OCI-M1 (cell line): ENCODE results near the gene NEK5.

ENCODE experiments used
- DNase-seq: peaks from one replicate; lab custom pipeline; 2025; lab: John Stamatoyannopoulos, UW

The NEK5 gene

GRCh38 chr13:52010890-52011631 is 117.8 kb downstream of the NEK5 start, which contains the start of gene ATP7B:
Gene ATP7B (minus strand): TSS chr13:52011450. CDS start chr13:52011337, 113 bp downstream.
- peak; percentile 57 for DNase-seq

- peak; percentile 52 for DNase-seq
Observed at GRCh38 chr13:52009946-52010345, 118.9 kb downstream of the NEK5 start.

- no peak for DNase-seq
Observed at GRCh38 chr13:52006523-52007245, 122.2 kb downstream of the NEK5 start.

GRCh38 chr13:52005841-52006522 is 122.9 kb downstream of the NEK5 start:
- DNase-seq: no peak

GRCh38 chr13:52004511-52005170 is 124.2 kb downstream of the NEK5 start:
- DNase-seq: peak; percentile 29

- no peak for DNase-seq
Observed at GRCh38 chr13:52003541-52003940, 125.3 kb downstream of the NEK5 start.

GRCh38 chr13:52002361-52002760 is 126.5 kb downstream of the NEK5 start:
- DNase-seq: no peak

- DNase-seq: peak; percentile 79
Observed at GRCh38 chr13:52001120-52001731, 127.6 kb downstream of the NEK5 start.

- DNase-seq: no peak
Observed at GRCh38 chr13:51999921-52000320, 129.0 kb downstream of the NEK5 start.

- DNase-seq: no peak
Observed at GRCh38 chr13:51999510-51999911, 129.4 kb downstream of the NEK5 start.

- peak; percentile 60 for DNase-seq
Observed at GRCh38 chr13:51998723-51999509, 130.0 kb downstream of the NEK5 start.

- DNase-seq: peak; percentile 43
Observed at GRCh38 chr13:51997641-51998330, 131.1 kb downstream of the NEK5 start.

- DNase-seq: peak; percentile 28
Observed at GRCh38 chr13:51997186-51997585, 131.7 kb downstream of the NEK5 start.

GRCh38 chr13:51996641-51997040 is 132.2 kb downstream of the NEK5 start:
- DNase-seq: peak; percentile 89

- DNase-seq: peak; percentile 89
Observed at GRCh38 chr13:51995677-51996551, 133.0 kb downstream of the NEK5 start.

- peak; percentile 75 for DNase-seq
Observed at GRCh38 chr13:51993713-51994112, 135.2 kb downstream of the NEK5 start.

GRCh38 chr13:51988988-51989618 is 139.8 kb downstream of the NEK5 start:
- DNase-seq: no peak
